ENCODE measurements around the gene FLRT3.
A peak's percentile ranks its signal among the peaks of the same experiment; 100 is the strongest.

Gene FLRT3

GRCh38 chr20:14337400-14338171 lies at the start of gene FLRT3:
FLRT3 (minus strand) TSS chr20:14337612; CDS start chr20:14327506, 10,106 bp downstream.
- ChIA-PET POLR2A (no interaction called here), CTCF (interaction anchor here (0.6 to 2.3 kb wide), 16 partner anchors 8 to 1319 kb away, joined by 3 to 16 read pairs (median 4); no protein-coding TSS in a partner anchor)
- peak; percentile 69 for TF ChIP-seq CTCF (IDR thresholded peaks at IDR 0.05; ENCODE audit: control extremely low read depth, extremely low read depth, low read depth, missing control alignments)
- DNase-seq (ENCODE audit: extremely low spot score), result peak; percentile 46

GRCh38 chr20:14386726-14387125 lies 49.3 kb upstream of the FLRT3 start:
- no peak for TF ChIP-seq CTCF (IDR thresholded peaks at IDR 0.05; ENCODE audit: control extremely low read depth, extremely low read depth, low read depth, missing control alignments)
- POLR2A ChIA-PET, result no interaction called here
- no peak for DNase-seq (ENCODE audit: extremely low spot score)
- CTCF ChIA-PET, result no interaction called here

GRCh38 chr20:14385176-14385740 lies 47.8 kb upstream of the FLRT3 start:
- no peak for TF ChIP-seq CTCF (IDR thresholded peaks at IDR 0.05; ENCODE audit: control extremely low read depth, extremely low read depth, low read depth, missing control alignments)
- DNase-seq (ENCODE audit: extremely low spot score), result no peak
- ChIA-PET POLR2A (no interaction called here), CTCF (interaction anchor here (1.9 kb wide), 1 partner anchor 10 kb away, joined by 6 read pairs; no protein-coding TSS in a partner anchor)

GRCh38 chr20:14384416-14385175 lies 47.2 kb upstream of the FLRT3 start:
- ChIA-PET POLR2A (no interaction called here), CTCF (interaction anchor here (1.9 kb wide), 1 partner anchor 10 kb away, joined by 6 read pairs; no protein-coding TSS in a partner anchor)
- TF ChIP-seq CTCF (IDR thresholded peaks at IDR 0.05; ENCODE audit: control extremely low read depth, extremely low read depth, low read depth, missing control alignments), result no peak
- DNase-seq (ENCODE audit: extremely low spot score), result no peak

GRCh38 chr20:14383335-14383734 lies 45.9 kb upstream of the FLRT3 start:
- no peak for DNase-seq (ENCODE audit: extremely low spot score)
- CTCF ChIA-PET, result interaction anchor here (1.9 kb wide), 1 partner anchor 9 kb away, joined by 6 read pairs; no protein-coding TSS in a partner anchor
- POLR2A ChIA-PET, result no interaction called here
- TF ChIP-seq CTCF (IDR thresholded peaks at IDR 0.05; ENCODE audit: control extremely low read depth, extremely low read depth, low read depth, missing control alignments), result no peak

DNA sequence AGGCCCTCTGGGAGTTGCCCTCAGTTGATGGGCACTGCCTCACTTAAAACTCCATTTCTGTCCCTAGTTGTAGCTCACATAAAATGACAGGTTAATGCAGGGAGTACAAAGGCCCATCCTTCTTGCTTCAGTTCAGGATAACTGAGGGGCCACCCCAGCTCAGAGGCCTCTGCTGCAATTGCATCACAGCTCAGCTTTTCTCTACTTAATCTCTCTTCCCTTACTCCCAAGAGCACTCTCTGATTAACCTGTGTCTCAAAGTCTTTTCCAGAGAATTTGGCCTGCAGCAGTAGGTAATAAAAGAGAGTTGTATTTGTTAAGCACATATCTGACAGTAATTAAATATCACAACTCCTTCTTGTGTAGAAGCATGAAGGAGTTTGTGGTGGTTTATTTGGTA lies 40.9 kb upstream of the FLRT3 start:
- ChIA-PET CTCF (interaction anchor here (0.9 to 1.2 kb wide), 3 partner anchors 11 to 19 kb away, joined by 3 read pairs; no protein-coding TSS in a partner anchor), POLR2A (no interaction called here)
- no peak for TF ChIP-seq CTCF (IDR thresholded peaks at IDR 0.05; ENCODE audit: control extremely low read depth, extremely low read depth, low read depth, missing control alignments)
- no peak for DNase-seq (ENCODE audit: extremely low spot score)

Data from GM10248 (cell line).